OCI-M1 (cell line): ENCODE measurements around the gene DCHS1.

Experiments
- DNase-seq: peaks from one replicate; lab custom pipeline; 2025; lab: John Stamatoyannopoulos, UW

The DCHS1 gene

DNA sequence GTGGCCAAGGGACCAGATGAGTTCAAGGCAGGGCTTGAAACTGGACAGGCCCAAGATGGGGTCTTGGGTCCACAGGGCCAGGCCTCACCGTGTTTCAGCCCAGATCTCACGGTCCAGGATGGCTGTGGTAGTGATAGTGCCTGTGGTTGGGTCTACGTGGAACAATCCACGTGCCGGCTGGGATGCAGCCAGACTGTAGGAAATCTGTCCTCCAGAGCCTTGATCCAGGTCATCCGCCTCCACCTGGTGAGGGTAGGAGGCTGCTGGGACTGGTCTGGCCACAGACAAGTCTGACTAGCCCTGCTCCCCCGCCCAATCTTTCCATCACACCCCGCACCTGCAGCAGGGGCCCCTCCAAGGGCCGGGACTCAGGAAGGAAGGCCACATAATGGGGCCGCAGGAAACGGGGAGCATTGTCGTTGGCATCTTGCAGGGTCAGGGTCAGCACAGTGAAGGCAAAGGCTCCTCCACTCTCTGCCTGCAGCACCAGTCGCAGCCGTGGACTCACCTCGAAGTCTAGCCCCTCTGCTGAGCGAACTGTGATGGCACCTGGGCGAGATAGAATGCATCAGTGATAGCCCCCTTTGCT is 29.7 kb downstream of the DCHS1 start:
- DNase-seq, result no peak

DNA sequence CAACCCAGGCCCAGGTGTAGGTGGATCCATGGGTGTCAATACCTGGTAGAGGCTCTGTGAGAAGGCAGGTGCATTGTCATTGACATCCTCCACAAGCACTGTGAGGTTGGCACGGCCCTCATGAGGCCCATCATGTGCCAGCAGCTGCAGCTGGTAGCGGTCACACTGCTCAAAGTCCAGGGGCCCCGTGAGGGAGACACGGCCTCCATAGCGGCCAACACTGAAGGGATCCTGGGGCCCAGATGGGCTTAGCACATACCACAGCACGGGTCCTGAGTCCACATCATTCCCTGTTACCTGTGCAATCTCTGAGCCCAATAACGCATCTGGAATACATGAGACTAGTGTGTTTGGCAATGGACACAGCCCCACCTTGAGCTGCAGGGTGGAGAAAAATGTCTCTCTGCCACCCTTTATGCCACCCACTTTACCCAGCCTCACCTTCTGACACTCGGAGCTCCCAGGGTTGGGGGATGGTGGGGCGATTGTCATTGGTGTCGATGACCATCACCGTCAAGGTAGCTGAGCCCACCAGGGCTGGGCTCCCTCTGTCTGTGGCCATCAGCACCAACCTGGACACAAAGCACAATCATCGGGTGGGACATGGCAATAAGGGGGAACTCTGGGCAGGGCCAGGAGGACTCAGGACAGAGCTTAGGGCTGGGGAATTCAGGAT is 30.3 kb downstream of the DCHS1 start:
- DNase-seq, result no peak

DNA sequence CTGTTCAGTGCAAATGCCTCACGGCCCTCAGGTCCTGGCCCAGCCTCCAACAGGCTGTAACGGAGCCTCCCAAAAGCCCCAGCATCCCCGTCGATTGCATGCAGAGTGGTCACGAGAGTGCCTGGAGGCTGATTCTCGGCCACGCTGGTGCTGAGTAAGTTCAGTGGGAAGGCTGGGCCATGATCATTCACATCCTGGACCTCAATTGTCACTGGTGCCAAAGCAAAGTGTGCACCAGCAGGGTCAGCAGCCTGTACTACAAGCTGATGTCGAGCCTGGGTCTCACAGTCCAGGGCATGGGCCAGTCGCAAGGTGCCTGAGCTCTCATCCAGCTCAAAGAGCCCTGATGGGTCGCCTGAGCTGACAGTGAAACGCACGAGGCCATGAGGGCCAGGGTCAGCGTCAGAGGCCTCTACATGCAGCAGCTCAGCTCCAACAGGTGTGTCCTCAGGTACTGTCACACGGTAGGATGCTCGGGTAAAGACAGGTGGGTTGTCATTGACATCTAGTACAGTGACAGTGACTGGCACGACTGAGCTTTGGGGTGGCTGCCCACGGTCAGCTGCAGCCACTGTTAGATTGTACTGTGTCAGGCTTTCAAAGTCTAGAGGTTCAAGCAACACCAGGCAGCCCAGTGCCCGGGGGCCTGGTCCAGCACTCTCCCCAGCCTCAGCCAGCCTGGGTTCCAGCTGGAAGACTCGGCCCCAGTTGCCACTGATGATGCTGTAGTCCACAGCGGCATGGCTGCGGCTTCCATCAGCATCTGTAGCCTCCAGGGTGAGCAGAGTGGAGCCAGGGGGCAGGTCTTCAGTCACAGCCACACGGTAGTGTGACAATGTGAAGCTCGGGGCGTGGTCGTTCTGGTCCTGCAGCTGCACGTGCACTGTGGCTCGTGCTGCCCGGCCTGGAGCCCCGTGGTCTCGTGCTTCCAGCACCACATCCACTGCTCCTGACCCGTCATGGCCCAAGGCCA is 31.9 kb downstream of the DCHS1 start:
- no peak for DNase-seq

DNA sequence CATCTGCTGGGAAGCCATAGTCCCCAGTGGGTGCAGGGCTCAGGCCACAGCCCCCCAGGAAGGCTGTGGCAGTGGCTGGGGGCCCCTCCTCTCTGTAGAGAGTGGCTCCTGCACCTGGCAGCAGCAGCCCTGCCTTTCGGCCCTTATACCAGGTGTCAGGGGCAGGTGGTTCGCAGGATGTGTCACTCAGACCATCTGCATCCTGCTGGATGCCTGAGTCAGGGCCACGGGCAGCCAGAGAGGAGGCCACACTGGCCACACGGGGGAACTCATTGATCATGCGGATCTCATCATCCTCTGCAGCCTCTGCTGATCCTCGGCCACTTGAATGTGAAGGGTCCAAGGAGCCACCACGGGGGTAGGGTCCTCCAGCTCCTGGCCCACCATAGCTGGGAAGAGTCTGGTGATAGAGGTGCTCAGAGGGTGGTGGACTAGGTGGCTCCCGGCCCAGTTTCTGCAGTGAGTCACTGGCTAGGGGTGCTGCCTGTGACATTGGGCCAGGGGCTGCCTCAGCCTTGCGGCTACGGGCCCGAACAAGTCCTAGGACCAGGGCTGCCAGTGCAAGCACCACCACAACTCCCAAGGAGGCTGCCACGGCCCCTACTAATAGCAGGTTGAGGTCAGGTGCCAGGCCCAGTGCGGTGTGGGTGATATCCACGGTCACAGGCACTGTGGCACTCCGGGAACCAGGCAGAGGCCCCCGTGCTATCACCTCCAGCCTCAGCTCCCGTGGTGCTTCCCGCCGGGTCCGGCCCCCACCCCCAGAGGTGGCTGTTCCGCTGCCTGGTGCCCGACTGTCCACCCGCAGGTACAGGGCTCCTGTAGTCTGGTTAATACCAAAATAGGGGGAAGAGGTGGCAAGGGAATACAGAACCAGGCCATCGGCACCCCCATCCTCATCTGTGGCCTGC is 33.1 kb downstream of the DCHS1 start:
- no peak for DNase-seq

DNA sequence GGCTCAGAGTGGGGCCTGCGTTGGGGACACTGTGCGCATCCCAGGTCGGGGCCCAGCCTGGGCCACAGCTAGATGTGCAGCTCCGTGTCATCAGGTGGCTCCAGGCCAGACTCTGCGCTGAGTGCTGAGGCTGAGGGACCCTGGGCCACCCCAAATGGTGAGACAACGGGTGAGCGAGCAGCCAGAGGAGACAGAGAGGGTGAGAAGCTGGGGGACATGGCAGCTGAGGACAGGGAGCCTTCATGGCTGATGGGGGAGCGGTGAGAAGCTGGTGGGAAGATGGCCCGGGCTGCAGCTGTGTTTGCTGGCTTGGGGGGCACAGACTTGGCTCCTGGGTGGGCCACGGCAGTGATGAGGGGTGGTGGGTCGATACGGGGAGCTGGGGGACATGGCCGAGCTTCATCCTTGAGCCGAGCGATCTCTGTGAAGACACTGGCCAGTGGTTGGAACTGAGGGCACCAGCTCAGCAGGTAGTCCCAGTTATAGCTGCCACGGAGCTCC is 33.8 kb downstream of the DCHS1 start:
- no peak for DNase-seq

DNA sequence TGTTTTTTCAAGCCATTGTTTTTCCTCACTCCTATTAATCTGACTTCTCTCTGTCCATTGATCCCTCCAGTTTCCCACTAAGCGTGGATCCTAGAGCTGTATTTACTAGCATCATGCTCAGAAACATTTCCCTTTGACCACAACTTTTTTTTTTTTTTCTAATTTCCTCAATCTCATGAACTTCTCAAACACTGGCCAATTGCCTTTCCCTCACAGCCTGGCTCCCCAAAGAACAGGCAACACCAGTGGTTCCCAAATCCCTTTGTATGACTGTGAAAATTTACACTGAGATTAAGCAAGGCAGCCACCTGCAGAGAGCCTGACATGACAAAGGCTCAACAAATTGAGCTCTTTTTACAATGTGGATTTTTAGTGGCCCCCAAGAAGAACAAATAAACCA is 35.0 kb downstream of the DCHS1 start:
- DNase-seq, result no peak

DNA sequence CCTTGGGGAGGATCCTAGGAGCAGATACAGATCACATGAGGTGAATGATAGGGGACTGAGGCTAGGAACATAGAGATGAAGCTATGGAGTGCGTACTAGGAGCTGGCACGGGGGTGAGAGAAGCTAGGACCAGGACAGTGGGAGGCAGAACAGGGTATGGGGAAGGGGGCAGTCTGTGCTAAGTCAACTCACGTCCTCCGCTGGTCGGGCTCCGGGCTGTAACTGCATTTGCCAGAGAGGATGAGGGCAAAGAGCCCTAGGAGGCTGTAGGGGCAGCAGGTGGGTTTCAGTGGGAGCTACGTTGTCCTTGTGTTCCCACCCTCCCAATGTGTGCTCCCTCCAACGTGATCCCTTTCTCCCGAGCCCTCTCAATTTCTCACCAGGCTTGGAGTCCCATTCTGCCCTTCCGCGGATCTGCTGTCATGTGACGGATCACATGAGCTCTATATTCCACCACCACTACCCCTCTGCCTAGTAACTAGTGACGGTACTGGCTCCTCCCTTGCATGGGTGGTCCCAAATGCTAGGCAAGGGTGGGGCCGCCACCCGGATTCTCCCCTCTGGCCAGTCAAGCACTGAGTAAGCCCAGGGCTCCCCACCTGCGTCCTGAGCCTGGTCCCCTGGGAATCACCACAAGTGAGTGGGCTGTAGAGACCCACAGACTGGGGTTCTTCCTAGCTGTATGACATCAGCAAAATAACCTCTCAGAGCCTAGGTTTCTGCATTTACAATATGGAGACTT is 36.4 kb downstream of the DCHS1 start, which contains the start of gene TPP1:
TSS of gene TPP1 (minus strand) at position 419 of the 742 bp plus-strand sequence. CDS start at position 397, 22 bp downstream.
- peak; percentile 95 for DNase-seq

DNA sequence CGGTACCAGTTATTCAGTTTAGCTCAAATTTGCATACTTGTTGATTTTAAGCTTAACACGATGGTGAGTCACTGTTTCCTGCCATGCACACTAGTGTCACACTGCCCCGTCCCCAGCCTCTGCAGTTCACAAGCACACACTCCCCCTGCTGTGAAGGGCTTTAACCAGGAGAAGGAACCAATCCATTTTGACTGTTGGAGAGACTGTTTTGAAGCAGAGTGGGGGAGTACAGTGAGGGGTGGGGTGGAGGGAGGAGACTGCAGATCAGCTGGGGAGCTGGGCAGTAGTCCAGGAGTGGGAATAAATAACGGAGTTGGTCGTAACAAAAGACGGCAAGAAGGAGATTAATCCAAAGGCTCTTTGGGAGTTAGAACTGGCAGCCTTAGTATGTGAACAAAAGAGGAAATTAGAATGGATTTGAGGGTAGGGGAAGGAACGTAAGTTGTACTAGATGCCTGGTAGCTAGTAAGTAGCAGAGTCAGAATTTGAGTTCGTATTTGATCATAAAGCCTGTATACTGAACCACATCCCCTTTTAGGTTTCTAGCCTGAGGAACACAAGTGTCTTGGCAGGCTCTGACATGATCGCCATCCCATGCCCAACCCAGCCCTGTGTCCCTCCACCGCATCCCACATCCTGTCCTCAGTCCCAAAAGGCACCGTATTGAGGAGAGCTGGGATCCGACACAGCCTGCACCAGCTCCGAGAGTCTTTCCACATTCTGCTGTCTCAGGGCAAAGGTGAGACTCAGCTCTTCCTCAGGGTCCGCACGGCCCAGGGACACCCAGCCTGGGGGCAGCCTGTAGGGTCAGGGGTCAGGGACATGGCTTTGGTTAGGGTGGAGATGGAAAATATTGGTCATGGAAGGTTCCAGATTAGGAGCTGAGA is 37.2 kb downstream of the DCHS1 start:
- peak; percentile 79 for DNase-seq

DNA sequence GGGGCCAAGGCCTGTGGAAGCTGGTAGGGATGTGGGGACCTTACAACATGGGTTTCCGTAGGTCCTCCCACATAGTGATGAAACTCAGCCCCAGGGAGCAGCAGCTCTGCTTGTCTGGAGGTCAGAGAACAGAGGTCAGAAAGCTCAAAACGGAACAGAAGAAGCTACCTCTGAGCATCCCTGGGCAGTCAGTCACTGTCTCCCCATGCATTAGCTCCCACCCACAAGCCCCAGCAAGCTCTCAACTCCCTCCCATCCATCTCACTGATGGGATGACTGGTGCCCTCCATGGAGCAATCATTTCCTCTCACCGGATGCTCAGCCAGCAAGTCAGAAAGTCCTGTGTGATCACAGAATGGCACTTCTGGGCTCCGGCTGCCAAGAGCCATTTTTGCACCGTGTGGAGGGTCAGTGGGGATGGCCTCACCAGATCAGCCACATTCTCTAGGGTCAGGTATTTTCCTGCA is 38.3 kb downstream of the DCHS1 start:
- DNase-seq, result no peak

DNA sequence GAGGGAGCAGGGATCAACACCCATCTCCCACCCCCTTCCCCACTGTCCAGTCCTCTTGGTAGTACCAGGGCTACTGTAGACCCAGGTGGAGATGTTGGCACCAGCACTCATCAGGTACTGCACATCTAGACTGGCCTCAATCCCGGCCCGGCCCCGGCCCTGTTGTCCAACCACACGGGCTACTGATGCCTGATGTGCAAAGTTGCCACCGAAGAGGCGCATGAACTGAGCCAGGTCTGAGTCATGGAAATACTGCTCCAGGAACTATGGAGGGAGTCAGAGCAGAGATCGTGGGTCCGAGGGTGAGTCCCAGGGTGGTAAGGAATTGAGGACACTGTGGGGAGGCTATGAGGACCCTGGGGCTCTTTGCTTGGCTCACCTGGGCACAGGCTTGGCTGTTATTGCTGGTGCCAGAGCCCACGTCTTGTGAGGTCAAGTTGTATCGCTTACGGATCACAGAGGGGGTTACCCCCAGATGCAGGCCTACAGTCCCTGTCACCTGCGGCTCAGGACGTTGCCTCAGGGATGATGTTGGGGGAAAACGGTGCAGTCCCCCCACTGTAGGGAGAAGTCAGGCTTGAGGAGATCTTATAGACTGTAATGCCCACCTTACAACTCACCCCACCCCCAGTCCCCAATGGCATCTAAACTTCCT is 38.9 kb downstream of the DCHS1 start:
- DNase-seq, result no peak

DNA sequence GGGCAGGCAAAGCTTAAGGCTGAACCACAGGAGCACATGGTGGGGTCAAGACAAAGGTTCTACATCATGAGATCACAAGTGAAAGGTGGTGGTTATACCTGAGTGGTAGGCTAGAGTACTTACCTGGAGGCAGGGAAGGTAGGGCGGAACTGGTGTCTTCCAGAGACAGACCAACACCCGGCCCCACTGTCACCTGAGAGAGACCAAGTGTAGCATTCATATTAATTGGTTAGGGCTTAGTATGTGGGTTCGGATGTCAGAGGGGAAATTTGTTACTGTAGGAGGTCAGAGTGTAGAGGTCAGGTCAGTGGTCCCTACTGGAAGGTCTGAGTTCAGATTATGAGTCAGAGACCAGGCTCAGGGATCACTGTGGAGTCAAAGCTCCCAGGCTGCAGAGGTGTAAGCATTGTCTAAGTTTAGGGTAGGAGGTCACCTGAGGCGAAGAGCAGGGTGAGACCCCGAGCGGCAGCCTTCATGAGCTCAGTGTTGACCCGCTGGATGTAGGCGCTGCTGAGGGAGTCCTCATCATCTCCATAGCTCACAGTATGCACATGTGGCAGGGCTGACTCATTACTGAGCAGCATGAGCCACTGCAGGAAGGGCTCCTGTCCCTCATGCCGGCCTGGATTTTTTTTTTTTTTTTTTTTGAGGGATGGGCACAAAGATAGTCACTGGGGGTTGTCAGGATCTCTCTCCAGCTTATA is 39.6 kb downstream of the DCHS1 start:
- no peak for DNase-seq

DNA sequence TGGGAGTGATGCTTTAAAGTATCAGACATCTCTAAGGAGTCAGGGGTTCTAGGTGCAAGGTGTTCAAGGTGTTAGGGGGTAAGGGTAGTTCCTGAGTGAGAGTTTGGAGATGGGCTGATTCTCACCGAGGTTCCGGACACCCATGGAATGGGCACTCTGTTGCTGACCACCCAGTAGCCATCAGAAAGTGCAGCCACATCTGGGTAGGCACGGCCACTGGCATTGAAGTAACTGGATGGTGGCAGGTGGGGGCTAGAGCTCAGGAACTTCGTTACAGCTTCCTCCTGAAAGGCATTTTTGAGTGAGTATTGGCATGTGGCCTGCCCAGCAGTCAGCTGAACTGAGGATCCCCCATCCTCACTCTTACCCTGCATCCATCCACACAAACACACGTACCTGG is 40.6 kb downstream of the DCHS1 start:
- DNase-seq, result no peak

DNA sequence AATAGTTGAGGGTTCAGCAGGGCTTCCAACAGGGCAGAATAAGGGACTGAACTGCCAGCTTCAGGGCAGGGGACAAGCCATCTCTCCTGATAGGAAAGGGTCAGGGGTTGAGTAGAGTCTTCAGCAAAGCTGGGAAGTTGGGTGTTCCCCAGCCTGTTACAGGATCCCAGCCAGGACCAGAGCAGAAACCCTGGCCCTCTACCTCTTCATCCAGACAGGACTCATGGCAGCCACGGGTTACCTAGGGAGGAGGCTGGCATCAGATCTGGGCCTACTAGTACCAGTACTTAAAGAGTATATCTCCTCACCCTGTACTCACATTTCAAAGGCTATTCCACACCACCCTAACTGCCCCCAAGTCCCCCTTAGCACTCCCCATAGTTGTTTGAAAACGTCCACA is 41.2 kb downstream of the DCHS1 start:
- no peak for DNase-seq

DNA sequence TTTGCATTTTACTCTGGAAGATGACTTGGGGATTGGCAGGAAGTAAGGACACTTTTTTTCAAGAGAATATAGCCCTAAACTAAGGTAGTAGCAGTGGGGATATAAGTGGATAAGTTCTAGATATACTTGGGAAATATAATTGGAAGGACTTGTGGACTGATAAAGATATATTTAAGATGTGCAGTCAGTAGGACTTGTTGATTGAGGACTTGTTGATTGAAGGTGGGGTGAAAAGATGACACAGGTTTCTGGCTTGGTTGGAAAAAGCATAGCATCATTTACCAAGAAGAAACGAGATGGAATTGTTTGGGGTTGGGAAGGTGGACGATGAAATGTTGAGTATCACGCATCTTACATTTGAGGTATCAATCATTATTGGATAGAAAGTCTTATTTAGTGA is 42.1 kb downstream of the DCHS1 start:
- DNase-seq, result no peak

DNA sequence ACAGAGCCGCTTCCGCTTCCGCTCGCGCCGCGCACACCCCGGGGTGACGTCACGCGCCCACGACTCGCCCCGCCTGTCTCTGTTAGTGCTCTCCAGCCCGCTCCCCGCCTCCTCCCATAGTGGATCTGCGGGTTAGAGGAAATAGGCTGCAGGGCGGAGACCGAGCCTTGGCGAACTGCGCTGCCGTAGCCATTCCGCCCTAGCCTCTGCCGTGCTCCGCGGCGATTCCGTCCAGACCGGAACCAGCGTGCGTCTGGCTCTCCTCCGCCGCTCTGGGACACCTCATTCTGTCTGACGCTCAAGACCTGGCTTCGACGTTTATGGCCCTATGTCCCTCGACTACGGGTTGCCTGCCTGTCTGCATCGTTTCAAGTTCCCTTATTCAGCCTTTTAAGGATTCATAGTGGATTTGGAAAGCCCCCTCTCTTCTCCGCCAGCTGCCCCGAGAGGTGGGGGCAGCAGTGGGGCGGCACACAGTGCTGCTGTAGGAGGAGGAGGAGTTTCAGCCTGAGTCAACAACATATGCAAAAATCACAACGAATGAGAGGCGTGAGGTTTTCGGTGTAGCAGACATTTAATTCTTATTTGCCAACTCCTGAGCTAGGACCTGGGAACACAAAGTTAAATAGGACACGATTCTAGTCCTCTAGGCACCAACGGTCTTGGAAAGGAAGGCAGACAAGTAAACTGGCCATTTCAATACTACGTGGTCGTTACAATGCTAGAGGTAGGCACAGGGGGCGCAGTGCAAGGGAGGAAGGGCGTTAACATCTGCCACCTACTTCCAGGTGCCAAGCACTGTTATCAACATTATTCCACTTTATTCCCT is 43.2 kb downstream of the DCHS1 start, which contains the start of gene TAF10:
TSS of gene TAF10 (minus strand) at position 4 of the 829 bp plus-strand sequence. CDS start 27 bp downstream, outside the sequence.
- DNase-seq, result peak; percentile 97

DNA sequence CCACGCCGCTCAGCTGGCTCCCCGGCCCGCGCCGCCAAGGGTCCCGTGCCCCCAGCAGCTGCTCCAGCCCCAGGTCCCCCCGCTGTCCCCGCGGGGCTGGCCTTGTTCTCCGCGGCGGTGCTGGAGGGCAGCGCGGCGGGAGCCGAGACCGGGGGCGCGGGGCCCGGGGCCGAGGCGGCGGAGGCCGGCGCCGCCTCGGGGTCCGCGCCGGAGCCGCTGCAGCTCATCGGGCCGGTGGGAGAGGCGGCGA is 43.7 kb downstream of the DCHS1 start:
- DNase-seq, result no peak

DNA sequence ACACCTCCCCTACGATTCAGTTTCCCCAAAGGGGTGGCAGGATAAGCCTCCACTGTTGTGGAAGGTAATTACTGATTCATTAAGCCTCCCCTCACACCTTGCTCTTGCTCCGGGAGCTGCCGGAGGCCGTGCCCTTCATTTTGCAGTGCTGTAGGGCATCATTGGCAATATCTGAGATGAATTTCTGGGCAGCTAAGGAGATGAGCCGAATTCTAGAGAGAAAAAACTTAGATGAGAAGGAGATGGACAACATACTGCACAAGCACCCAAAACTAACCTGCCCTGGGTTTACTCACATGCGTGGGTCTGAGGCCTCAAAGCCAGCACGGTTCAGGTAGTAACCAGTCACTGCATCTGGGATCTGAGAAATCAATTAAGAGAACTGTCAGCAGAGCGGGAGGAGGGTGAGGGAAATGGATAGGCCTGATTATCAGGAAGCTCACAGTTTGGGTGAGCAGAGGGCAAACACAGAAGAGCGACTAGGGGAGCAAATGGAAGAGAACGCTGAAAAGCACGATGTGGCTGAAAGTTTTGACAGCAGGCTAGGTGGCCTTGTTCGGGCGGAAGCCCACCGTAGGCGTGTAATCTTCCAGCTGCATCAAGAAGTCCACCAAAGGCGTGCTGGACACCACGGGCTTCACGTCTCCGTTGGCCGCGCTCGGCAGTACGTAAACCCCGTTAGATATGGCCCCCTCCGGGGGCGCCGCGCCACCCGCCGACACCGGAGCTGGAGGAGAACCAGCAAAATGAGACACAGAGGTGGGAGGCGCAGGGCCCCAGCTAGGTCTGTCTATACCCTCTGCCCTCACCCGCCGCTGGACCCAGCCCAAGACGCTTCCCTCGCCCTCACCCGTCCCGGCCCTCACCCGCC is 44.3 kb downstream of the DCHS1 start:
- DNase-seq, result peak; percentile 43
